Upper lobe of left lung (tissue), 6 donors: ENCODE results near the gene QPCT. TPM values are rescaled to one million over a fixed set of nuclear protein-coding genes. Genes with fewer than 3 reads are reported as not detected.
"Not testable (repeated sequence)": the region's sequence is repeated elsewhere in the genome, so short reads cannot be mapped to it uniquely, and the experiment has no call there.

ENCODE experiments used
- ATAC-seq, 2 donors: fragments of 200-7000 bp; cut with Tn5 transposase; one replicate each; pipeline ENCODE4 v1.9.1; 2022; ENCODE audit warnings: mild to moderate bottlenecking in 2 of 2, moderate library complexity in 2 of 2; ENCODE audit not compliant: low FRiP score in 2 of 2
- DNase-seq, 2 donors: peaks; one replicate each; pipeline ENCODE4 v3.0.0-alpha.2; 2019 to 2020
- H3K27ac ChIP-seq, 4 donors: fragments of 200-600 bp; sonication (generic); one replicate each; pipeline ENCODE4 v1.5.1; 2016 to 2019
- H3K27me3 ChIP-seq, 4 donors: fragments of 200-600 bp; sonication (generic); one replicate each; pipeline ENCODE4 v1.5.1; 2017 to 2019
- H3K36me3 ChIP-seq, 4 donors: fragments of 200-600 bp; sonication (generic); one replicate each; pipeline ENCODE4 v1.5.1; 2016 to 2019
- H3K4me1 ChIP-seq, 4 donors: fragments of 200-600 bp; sonication (generic); one replicate each; pipeline ENCODE4 v1.5.1; 2018 to 2019
- H3K4me3 ChIP-seq, 4 donors: fragments of 200-600 bp; sonication (generic); one replicate each; pipeline ENCODE4 v1.5.1; 2017 to 2019; ENCODE audit warnings: mild to moderate bottlenecking in 2 of 4, moderate library complexity in 1 of 4
- H3K9me3 ChIP-seq, 4 donors: fragments of 200-600 bp; sonication (generic); one replicate each; pipeline ENCODE4 v1.5.1; 2018 to 2019
- CTCF ChIP-seq, 6 experiments: fragments of 450-650 bp in 4 of 6; fragments of 200-600 bp in 2 of 6; sonication (generic) in 2 of 6; IDR thresholded peaks; one replicate each; pipeline ENCODE4 v1.5.1; 2016 to 2019; ENCODE audit warnings: antibody characterized with exemption in 6 of 6
- EP300 ChIP-seq, 4 donors: sonication (generic); formaldehyde crosslinking; IDR thresholded peaks; one replicate each; pipeline ENCODE4 v1.5.1; 2017; ENCODE audit warnings: antibody characterized with exemption in 4 of 4, control low read depth in 2 of 4
- POLR2A ChIP-seq, 4 donors: fragments of 450-650 bp; IDR thresholded peaks; one replicate each; pipeline ENCODE4 v1.5.1; 2016 to 2017; ENCODE audit warnings: antibody characterized with exemption in 4 of 4, mild to moderate bottlenecking in 2 of 4
- POLR2AphosphoS5 ChIP-seq, 2 donors: sonication (generic); formaldehyde crosslinking; IDR thresholded peaks; one replicate each; pipeline ENCODE4 v1.5.1; 2017; ENCODE audit warnings: antibody characterized with exemption in 2 of 2
- WGBS, 2 donors: methylation state at CpG; one replicate each; pipeline ENCODE4 v1.1.5; 2017 to 2018; 5-methylcytosine and 5-hydroxymethylcytosine counted together
- total RNA-seq, 6 donors: library from RNA; depleted of rRNA in 4 of 6; stranded (reverse); fragments of >200 nt in 4 of 6; gene quantifications; one replicate each; pipeline versions ENCODE4 v1.1.0 to v1.2.1, GENCODE V29; 2016 to 2021
- donor health status: DM: no; HTN: no; CAD: no; lungs with moderate emphysema.
- donor health status: DM: no; HTN: yes; CAD: no; lungs with severe emphysema.

The QPCT gene
- total RNA-seq, 6 donors from 2014 or later, result 2.0 to 12.5 (median 6.0) TPM; not detected in 1

DNA sequence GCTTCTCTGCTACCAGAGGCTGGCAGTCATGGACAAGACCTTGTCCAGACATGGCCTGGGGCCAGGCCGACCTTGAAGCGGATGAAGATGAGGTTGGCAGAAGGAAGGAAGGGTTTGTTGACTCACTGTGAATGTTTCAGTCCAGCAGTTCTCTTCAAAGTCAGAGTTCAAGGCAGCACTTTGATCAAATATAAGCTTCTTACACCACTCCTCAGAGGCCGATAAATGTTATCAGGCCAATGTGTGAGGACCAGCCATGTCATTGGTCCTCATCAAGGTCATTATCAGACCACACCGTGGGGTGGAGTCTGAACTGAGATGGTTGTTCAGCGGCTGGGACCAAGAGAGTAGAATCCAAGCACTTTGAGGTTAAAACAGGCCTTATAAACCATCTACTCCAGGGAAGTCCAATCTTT is 35.5 kb downstream of the QPCT start:
- H3K4me1 ChIP-seq, result no peaks in the 10 kb centered on the region
- H3K4me3 ChIP-seq, result no peak overlapping the region
- TF ChIP-seq CTCF (IDR thresholded peaks at IDR 0.05) (no peak), EP300 (IDR thresholded peaks at IDR 0.05) (no peak), POLR2AphosphoS5 (IDR thresholded peaks at IDR 0.05) (no peak), POLR2A (IDR thresholded peaks at IDR 0.05) (no peak)
- H3K9me3 ChIP-seq, result no peaks in the 10 kb centered on the region
- no peaks in the 10 kb centered on the region for H3K27me3 ChIP-seq
- ATAC-seq, result no peak
- 67 to 93% methylated on average over 5 of the region's 5 CpGs for WGBS, 2 donors
- H3K36me3 ChIP-seq, result no peaks in the 10 kb centered on the region
- no peak overlapping the region for H3K27ac ChIP-seq
- no peak for DNase-seq

DNA sequence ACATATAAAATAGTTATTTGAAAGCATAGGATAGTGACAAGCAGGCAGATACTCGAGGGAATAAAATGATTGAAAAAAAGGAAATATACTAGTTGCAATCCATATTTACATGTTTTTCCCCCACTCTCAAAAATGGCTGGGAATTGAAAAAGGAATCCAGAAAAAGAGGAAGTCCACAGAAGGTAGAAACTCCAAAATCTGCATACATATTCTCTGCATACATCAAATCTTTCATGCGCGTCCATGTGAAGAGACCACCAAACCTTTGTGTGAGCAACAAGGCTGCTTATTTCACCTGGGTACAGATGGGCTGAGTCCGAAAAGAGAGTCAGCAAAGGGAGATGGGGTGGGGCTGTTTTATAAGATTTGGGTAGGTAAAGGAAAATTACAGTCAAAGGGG is 36.4 kb downstream of the QPCT start:
- H3K36me3 ChIP-seq, H3K9me3 ChIP-seq, ATAC-seq, H3K4me1 ChIP-seq, DNase-seq, H3K4me3 ChIP-seq, H3K27me3 ChIP-seq, H3K27ac ChIP-seq: not testable (repeated sequence)
- WGBS, 2 donors, result 89% methylated on average over 4 of the region's 4 CpGs

DNA sequence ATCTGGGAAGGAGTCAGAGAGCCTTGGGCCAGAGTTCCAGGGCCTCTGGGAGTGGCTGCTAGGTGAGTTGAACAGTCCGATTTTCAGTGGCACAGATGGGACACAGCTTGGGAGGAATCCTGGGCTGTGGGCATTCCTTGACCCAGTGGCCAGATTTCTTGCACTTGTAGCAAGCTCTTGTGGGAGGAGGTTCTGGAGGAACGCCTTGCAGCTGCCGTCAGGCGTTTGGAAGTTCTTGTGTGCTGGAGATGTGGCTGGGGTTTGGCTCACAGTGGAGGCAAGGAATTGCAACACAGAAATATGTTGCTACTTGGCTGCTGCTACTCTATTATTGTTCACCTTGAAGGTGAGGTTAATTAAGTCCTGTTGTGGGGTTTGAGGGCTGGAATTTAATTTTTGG is 39.8 kb downstream of the QPCT start:
- not testable (repeated sequence) for H3K27me3 ChIP-seq, H3K9me3 ChIP-seq, DNase-seq, H3K4me1 ChIP-seq, H3K36me3 ChIP-seq, ATAC-seq, H3K27ac ChIP-seq, H3K4me3 ChIP-seq
- 87% methylated on average over 4 of the region's 4 CpGs for WGBS, 2 donors

GRCh38 chr2:37387148-37387835 is 42.9 kb downstream of the QPCT start:
- H3K36me3 ChIP-seq, result no peaks in the 10 kb centered on the region
- whole genome bisulfite sequencing, 2 donors, result 87 to 95% methylated on average over 5 of the region's 5 CpGs
- H3K27ac ChIP-seq, result no peak overlapping the region
- TF ChIP-seq POLR2AphosphoS5 (IDR thresholded peaks at IDR 0.05), result no peak
- TF ChIP-seq EP300 (IDR thresholded peaks at IDR 0.05), result no peak
- TF ChIP-seq CTCF (IDR thresholded peaks at IDR 0.05), result no peak
- no peak for TF ChIP-seq POLR2A (IDR thresholded peaks at IDR 0.05)
- H3K4me3 ChIP-seq, result no peak overlapping the region
- DNase-seq (no peak), ATAC-seq (no peak)
- H3K9me3 ChIP-seq, result no peaks in the 10 kb centered on the region
- H3K4me1 ChIP-seq, result peaks cover 9 to 20% (median 17%) of the 10 kb centered on the region in 4 donors
- no peaks in the 10 kb centered on the region for H3K27me3 ChIP-seq

GRCh38 chr2:37388074-37388473 is 43.6 kb downstream of the QPCT start:
- Histone ChIP-seq H3K4me1 (peaks cover 9 to 20% (median 17%) of the 10 kb centered on the region in 4 donors), H3K36me3 (no peaks in the 10 kb centered on the region), H3K27ac (no peak overlapping the region), H3K27me3 (no peaks in the 10 kb centered on the region), H3K4me3 (no peak overlapping the region), H3K9me3 (no peaks in the 10 kb centered on the region)
- no peak for TF ChIP-seq CTCF (IDR thresholded peaks at IDR 0.05)
- no peak for TF ChIP-seq POLR2AphosphoS5 (IDR thresholded peaks at IDR 0.05)
- TF ChIP-seq EP300 (IDR thresholded peaks at IDR 0.05), result no peak
- no peak for TF ChIP-seq POLR2A (IDR thresholded peaks at IDR 0.05)
- 98 to 100% methylated on average over 2 of the region's 2 CpGs for WGBS, 2 donors
- no peak for ATAC-seq
- DNase-seq, result no peak

DNA sequence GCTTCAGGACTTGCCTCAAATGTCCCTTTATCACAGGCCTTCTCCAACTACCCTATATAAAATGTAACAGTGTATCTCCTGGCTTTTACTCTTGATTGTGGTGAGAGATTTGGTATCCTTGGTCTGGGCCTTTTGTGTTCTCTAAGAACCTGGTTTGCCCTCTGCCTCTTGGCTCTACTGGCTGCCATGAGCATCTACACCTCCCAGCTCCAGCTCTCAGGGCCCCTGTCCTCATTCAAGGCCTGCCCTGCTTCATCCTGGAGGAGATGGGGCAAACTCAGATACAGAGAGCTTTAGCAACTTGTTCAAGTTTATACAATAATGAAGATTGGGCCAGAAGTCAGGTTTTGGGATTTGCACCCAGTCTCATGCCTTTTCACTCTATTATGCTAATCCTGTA is 45.0 kb downstream of the QPCT start:
- Histone ChIP-seq H3K4me3 (no peak overlapping the region), H3K27me3 (no peaks in the 10 kb centered on the region), H3K4me1 (peaks cover 9 to 20% (median 17%) of the 10 kb centered on the region in 4 donors), H3K36me3 (no peaks in the 10 kb centered on the region), H3K9me3 (no peaks in the 10 kb centered on the region), H3K27ac (peak overlapping the region in 1 of 4 donors; percentile 55)
- DNase-seq, result no peak
- no peak for TF ChIP-seq POLR2A (IDR thresholded peaks at IDR 0.05)
- TF ChIP-seq POLR2AphosphoS5 (IDR thresholded peaks at IDR 0.05), result no peak
- no peak for TF ChIP-seq EP300 (IDR thresholded peaks at IDR 0.05)
- TF ChIP-seq CTCF (IDR thresholded peaks at IDR 0.05), result no peak
- no peak for ATAC-seq
